NCI-H1436 (cell line): Measurements from ENCODE around the gene DENND1A.
A peak's percentile ranks its signal among the peaks of the same experiment; 100 is the strongest.

Experiments
- DNase-seq: peaks from one replicate; lab custom pipeline; 2025; lab: John Stamatoyannopoulos, UW

The DENND1A gene

DNA sequence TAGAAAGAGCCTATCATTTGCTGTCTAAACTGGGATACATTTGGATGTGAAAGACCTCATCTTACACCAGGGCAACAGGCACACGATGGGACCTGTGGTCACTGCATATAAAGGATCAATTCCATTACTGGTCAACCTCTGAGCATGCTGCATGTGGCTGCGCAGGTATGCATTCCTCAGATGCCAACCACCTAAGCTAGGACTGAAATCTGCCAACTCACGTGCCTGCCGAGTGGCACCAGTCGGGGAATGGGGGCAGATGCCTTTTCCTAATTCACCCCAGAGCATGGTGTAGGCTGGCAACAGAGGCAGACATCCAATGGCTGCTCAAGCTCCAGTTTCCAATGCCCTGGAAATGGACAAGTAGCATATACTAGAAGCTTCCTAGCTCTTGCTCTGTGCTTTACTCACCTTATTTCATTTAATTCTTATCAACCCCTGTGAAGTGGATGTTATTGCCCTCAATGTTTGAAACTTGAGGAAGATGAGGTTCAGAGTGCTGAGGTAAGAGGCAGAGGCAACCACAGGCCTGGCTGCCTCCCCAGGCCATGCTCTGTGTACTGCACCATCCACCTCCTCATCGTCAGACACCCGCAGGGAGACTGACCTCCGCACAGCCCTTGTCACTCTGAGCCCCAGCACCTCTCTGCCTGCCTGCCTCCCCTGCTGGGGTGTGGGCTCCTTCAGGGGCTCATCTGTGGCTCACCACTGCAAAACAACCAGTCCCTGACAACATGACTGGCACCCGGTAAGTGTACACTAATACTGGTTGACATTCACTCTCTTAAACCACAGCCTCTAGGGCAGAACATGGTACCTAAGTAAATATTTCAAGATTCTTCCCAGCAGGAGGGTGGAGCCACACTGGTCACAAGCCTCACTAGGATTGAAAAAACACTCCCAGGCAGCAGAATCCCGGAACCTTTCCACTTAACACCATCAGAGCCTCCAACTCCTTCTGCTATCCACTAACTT lies 345.4 kb downstream of the DENND1A start:
- DNase-seq, result no peak

DNA sequence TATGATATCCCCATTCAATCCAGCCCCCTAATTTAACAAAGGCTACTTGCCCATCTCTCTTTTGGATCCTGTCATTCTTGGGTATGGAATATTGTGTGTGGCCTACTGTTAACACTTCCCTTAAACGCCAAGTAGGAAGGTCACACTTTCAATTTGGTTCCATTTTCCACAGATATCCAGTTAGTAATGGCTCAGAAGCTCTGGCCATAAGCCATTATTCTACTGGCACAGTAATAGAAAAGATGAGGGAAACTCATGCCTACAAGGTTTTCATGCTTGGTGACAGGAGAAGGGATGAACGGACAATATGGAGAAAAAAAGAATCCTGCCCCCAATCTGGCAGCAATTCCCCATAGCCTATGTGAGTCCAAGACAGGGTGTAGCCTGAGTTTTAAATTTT lies 346.3 kb downstream of the DENND1A start:
- no peak for DNase-seq

DNA sequence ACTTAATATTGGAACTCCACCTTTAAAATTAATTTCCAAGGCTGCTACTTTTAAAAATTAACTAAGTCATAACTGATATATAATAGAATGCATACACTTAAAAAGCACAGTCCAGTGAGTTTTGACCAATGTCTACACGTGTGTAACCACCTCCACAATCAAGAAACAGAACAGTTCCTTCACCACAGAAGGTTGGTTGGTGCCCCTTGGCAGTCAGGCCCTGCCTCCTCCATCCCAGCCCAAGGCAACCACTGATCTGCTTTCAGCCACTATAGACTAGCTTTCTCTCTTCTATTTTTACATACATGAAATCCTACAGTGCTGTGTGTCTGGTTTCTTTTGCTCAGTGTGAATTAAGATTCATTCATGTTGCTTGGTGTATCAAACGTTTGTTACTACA lies 358.7 kb downstream of the DENND1A start:
- DNase-seq, result no peak

DNA sequence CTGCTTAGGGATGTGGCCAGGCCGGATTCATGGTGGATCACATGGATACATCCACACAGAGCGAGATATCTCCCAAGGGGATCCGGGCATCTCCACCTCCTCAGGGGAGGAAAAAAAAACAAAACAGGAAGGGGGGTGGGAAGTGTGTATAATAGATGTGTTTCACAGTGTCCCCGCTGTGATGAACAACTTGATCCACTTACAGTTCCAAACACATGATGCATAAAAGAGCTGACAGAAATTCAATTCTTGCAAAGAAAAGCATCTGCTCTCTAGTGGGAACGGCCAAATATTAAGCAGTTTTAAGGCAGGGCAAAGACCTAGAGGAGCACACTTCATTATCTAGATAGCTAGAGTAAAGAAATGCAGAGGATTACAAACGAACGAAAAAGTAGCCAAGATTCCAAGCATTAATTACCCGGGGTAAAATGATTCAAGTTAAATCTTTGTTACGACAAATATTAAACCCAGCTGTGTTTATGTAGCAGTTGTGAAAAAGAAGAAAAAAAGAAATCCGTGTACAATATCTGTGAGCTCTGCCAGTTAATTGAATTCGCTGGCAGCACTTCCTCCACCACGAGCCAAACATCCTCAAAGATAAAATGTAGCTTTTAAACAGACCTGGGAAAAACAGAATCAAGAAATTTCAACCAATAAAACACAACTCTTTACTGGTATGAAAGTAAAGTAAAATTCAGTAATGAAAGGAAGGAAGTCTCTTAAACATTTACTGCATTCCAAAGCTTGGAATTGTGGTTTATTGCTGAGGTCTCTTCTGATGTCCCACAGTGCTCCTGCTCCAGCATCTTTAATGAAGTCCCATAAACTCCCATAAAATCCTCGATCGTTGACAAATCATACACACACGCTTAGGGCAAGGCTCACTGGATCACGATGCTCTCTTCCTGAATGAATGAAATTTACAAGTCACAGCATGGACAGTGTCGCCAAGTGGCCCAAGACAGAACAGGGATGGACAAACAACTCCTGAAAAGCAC lies 360.9 kb downstream of the DENND1A start:
- no peak for DNase-seq

- no peak for DNase-seq
These were observed 362.9 kb downstream of the DENND1A start for GRCh38 chr9:123567013-123567412.

- DNase-seq, result no peak
These were observed 365.3 kb downstream of the DENND1A start for GRCh38 chr9:123564652-123565051.

GRCh38 chr9:123562844-123563346 lies 367.0 kb downstream of the DENND1A start:
- no peak for DNase-seq

GRCh38 chr9:123561046-123561445 lies 368.9 kb downstream of the DENND1A start:
- DNase-seq, result peak; percentile 25

DNA sequence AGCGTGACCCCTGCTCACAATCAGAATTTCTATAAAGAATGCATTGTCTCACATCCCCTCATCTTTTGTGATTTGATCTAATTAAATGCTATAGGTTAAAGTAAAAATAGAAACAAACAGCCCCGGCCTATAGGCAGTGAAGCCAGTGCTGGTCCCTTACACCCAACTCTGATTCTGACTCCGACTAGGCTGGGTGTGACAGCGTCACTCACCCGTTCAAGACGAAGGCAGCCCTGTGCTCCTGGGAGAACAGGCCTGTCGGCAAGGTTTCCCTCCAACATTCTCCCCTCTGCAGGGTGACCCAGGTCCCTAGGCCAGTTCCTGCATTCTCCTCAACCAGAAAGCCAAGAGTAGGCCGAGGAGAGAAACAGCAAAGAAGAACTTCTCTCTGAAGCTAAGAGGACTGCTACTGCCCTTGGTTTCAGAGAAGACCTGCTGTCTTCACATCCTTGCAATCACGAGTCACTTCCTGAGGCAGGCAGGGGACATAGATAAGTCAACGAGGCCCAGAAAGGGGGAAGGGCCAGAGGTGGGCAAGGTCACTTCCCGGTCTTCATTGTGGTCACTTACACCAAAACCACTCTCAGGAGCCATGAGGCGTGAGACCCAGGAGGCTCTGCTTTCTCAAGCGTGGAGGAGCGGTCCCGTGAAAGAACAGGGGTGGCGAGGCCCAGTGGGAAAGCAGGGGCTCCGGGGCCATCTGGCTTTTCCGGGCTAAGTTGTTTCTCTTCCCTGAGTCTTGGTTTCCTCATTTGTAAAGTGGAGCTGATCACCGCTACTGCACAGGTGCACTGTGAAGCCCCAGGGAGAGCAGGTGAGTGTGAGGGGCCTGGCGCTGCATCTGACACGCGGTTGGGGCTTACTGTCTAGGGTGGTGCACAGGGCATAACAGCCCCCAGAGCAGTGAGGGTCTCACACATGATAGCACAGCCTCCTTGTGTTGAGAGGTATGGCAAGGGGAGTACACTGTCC lies 373.2 kb downstream of the DENND1A start:
- DNase-seq, result no peak

GRCh38 chr9:123555646-123556045 lies 374.3 kb downstream of the DENND1A start:
- no peak for DNase-seq

DNA sequence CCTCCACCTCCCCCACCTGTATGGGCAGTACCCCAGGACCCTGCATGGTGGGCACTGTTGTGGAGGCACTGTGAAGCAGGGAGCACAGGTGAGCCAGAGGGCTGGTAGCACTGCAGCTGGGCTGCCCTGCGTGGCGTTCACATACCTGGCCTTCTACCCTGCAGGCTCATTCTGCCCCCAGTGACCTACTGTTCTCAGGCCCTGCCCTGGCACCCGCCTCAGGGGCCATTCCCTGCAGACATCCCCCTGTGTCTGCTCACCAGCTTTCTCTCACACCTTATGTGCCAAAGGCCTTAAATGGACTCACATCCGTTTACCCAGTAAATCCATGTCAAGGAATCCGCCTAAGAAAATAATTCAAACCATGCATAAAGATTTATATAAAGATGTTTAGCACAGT lies 377.4 kb downstream of the DENND1A start:
- DNase-seq, result no peak

- DNase-seq, result no peak
These were observed 378.2 kb downstream of the DENND1A start for GRCh38 chr9:123551734-123552133.

DNA sequence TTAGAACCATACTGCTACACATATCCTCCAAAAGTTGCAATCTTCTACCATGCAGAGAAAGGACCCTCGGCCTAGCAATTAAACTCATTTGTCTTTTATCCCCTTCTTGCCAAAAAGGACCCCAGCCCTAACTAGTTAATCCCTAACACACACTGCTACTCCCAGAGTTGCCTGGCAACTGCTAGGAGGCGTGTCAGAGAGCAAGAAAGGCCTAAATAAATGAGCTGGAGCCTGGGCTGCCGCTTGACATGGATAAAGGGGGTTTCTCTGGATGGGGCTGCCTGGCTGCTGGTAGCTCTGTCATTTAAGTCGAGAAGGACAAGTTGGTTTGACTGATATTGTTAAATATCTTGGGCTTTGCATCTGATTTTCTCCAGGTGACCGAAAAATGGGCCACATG lies 379.1 kb downstream of the DENND1A start:
- peak; percentile 48 for DNase-seq

GRCh38 chr9:123550012-123550411 lies 379.9 kb downstream of the DENND1A start:
- DNase-seq, result no peak

DNA sequence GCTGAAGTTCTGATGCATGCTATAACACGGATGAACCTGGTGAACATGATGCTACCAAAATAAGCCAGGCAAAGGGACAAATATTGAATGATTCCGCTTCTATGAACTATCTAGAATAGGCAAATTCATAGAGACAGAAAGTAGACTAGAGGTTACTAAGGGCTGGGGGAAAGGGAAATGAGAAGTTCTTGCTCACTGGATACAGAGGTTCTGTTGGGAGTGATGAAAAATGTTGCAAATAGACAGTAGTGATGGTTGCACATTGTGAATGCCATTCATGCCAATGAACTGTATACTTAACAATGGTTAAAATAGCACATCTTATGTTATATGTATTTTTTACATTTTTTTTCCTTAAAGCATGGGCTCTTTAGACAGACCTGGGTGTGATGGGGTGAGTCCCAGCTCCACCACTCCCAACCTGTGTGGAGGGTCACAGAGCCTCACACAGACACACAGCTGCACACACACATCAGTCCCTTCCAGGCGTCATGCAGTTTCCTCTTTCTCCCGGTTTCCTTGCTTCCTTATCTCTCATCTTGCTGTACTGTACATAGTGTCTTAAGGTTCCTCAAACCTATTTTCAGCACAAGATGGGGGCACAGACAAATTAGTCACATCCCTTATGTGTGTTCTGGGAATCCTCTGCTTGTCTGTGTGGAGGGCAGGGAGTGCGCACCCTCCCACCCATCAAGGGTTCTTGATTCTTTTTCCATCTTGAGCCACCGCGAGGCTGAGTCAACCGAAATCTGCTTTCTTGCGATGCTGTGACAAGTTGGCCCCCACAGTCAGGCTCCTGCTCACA lies 381.0 kb downstream of the DENND1A start:
- DNase-seq, result no peak

DNA sequence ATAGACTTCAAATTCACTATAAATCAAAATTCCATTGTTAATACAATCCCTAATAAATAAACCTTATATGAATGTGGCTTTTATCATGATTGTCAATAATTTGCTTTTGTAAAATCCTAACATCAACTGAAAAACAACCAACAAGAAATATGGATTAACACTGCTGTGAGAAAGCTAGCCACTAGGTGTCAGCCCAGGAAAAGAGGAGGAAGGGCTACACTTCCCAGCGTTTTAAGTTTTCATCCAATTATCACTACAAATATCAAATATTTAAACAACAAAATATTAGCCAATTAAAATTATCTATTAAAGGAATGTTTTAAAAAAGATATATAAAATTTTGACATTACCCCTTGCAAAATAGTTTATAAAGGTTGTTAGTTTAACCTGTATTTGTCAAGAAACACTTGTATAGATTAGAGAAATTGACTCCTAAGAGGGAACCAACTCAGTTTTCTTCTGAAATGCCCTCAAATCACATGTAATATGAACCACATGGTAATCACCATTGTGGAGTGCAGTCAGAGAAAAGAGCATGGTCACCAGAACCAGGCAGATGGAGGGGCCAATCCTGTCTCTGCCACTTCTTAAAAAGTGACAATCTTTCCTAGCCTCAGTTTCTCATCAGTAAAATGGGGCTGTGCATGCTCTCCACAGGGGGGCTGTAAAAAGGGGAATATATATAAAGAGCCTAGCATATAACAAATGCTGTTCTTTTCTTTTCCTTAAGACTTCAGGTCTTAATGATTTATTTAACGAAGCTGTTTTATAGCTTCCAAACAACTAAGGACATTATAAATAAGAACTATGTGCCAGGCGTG lies 385.7 kb downstream of the DENND1A start:
- DNase-seq, result no peak

GRCh38 chr9:123543492-123543891 lies 386.4 kb downstream of the DENND1A start:
- no peak for DNase-seq

- DNase-seq, result no peak
These were observed 387.3 kb downstream of the DENND1A start for GRCh38 chr9:123542435-123543225.

DNA sequence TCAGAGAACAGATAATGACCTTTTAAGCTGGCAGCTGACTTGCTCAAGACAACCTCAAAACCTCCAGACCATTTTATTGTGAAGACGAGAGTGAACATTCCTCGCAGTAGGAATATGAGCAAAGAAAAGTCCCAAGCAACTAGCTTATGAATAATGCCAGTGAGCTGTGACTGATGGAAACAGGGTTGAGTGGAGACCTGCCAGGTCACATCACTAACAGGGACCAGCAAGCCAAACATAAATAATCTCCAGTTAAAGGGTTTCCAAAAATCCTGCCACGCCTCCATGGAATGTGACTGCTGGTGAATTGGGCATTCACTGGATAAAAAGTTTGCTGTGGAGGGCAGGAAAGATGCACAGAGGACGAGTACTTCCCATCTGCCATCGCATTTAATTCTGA lies 388.5 kb downstream of the DENND1A start:
- no peak for DNase-seq
